Measurements from ENCODE around the gene TMEM183A.

Gene TMEM183A

GRCh38 chr1:203055161-203055799 is 48.1 kb downstream of the TMEM183A start:
- H3K4me1 ChIP-seq (ENCODE audit: insufficient read depth, low read length): no peaks in the 10 kb centered on the region; the same call in 1 of the 2 replicates
- no peak overlapping the region for H3K9ac ChIP-seq (ENCODE audit: low read depth, low read length)
- no peaks in the 10 kb centered on the region; the same call in 1 of the 2 replicates for H4K20me1 ChIP-seq (ENCODE audit: insufficient read depth, low read length)
- ATAC-seq (ENCODE audit: insufficient read depth, low read depth) (no peak), DNase-seq (no peak)
- no peak for TF ChIP-seq EZH2 (IDR thresholded peaks at IDR 0.05; ENCODE audit: borderline replicate concordance, low read depth, low read length, severe bottlenecking)
- TF ChIP-seq CTCF (IDR thresholded peaks at IDR 0.05; ENCODE audit: borderline replicate concordance, extremely low read depth, low read length, poor library complexity, severe bottlenecking): peak; percentile 11
- no peak overlapping the region for H2AFZ ChIP-seq (ENCODE audit: low read depth, low read length)
- no peaks in the 10 kb centered on the region for H3K36me3 ChIP-seq (ENCODE audit: insufficient read depth, low read length)
- H3K27ac ChIP-seq (ENCODE audit: low read length): no peak overlapping the region
- H3K9me3 ChIP-seq (ENCODE audit: insufficient read depth, low read length, severe bottlenecking): no peaks in the 10 kb centered on the region
- H3K4me3 ChIP-seq (ENCODE audit: low read depth in 1 of 2, low read length in 2 of 2): no peak overlapping the region
- peaks cover 51% of the 10 kb centered on the region for H3K27me3 ChIP-seq (ENCODE audit: insufficient read depth, low read length, poor library complexity)
- no peak overlapping the region for H3K4me2 ChIP-seq (ENCODE audit: insufficient read depth, low read length)
- no peaks in the 10 kb centered on the region for H3K79me2 ChIP-seq (ENCODE audit: insufficient read depth, low read length)

GRCh38 chr1:203056012-203056411 is 48.8 kb downstream of the TMEM183A start:
- Histone ChIP-seq H3K36me3 (ENCODE audit: insufficient read depth, low read length) (no peaks in the 10 kb centered on the region), H3K4me2 (ENCODE audit: insufficient read depth, low read length) (no peak overlapping the region), H3K27ac (ENCODE audit: low read length) (no peak overlapping the region), H3K9ac (ENCODE audit: low read depth, low read length) (no peak overlapping the region), H4K20me1 (ENCODE audit: insufficient read depth, low read length) (no peaks in the 10 kb centered on the region; the same call in 1 of the 2 replicates), H3K4me3 (ENCODE audit: low read depth in 1 of 2, low read length in 2 of 2) (no peak overlapping the region), H3K27me3 (ENCODE audit: insufficient read depth, low read length, poor library complexity) (peaks cover 44% of the 10 kb centered on the region), H3K4me1 (ENCODE audit: insufficient read depth, low read length) (no peaks in the 10 kb centered on the region; the same call in 1 of the 2 replicates), H3K9me3 (ENCODE audit: insufficient read depth, low read length, severe bottlenecking) (no peaks in the 10 kb centered on the region), H3K79me2 (ENCODE audit: insufficient read depth, low read length) (no peaks in the 10 kb centered on the region), H2AFZ (ENCODE audit: low read depth, low read length) (no peak overlapping the region)
- ATAC-seq (ENCODE audit: insufficient read depth, low read depth) (no peak), DNase-seq (no peak)
- TF ChIP-seq CTCF (IDR thresholded peaks at IDR 0.05; ENCODE audit: borderline replicate concordance, extremely low read depth, low read length, poor library complexity, severe bottlenecking): no peak
- TF ChIP-seq EZH2 (IDR thresholded peaks at IDR 0.05; ENCODE audit: borderline replicate concordance, low read depth, low read length, severe bottlenecking): no peak

GRCh38 chr1:203056516-203056915 is 49.3 kb downstream of the TMEM183A start:
- no peak overlapping the region for H2AFZ ChIP-seq (ENCODE audit: low read depth, low read length)
- TF ChIP-seq CTCF (IDR thresholded peaks at IDR 0.05; ENCODE audit: borderline replicate concordance, extremely low read depth, low read length, poor library complexity, severe bottlenecking) (peak; percentile 23), EZH2 (IDR thresholded peaks at IDR 0.05; ENCODE audit: borderline replicate concordance, low read depth, low read length, severe bottlenecking) (no peak)
- H3K4me1 ChIP-seq (ENCODE audit: insufficient read depth, low read length): no peaks in the 10 kb centered on the region; the same call in 1 of the 2 replicates
- H3K4me3 ChIP-seq (ENCODE audit: low read depth in 1 of 2, low read length in 2 of 2): no peak overlapping the region
- H3K9ac ChIP-seq (ENCODE audit: low read depth, low read length): no peak overlapping the region
- H3K4me2 ChIP-seq (ENCODE audit: insufficient read depth, low read length): no peak overlapping the region
- ATAC-seq (ENCODE audit: insufficient read depth, low read depth) (no peak), DNase-seq (no peak)
- no peak overlapping the region for H3K27ac ChIP-seq (ENCODE audit: low read length)
- peaks cover 39% of the 10 kb centered on the region for H3K27me3 ChIP-seq (ENCODE audit: insufficient read depth, low read length, poor library complexity)
- no peaks in the 10 kb centered on the region for H3K36me3 ChIP-seq (ENCODE audit: insufficient read depth, low read length)
- H4K20me1 ChIP-seq (ENCODE audit: insufficient read depth, low read length): no peaks in the 10 kb centered on the region; the same call in 1 of the 2 replicates
- H3K9me3 ChIP-seq (ENCODE audit: insufficient read depth, low read length, severe bottlenecking): no peaks in the 10 kb centered on the region
- no peaks in the 10 kb centered on the region for H3K79me2 ChIP-seq (ENCODE audit: insufficient read depth, low read length)
